HepG2 (cell line): ENCODE measurements around the gene SF3B6. TPM values are rescaled to one million over a fixed set of nuclear protein-coding genes. Genes with fewer than 3 reads are reported as not detected.
A peak's percentile ranks its signal among the peaks of the same experiment; 100 is the strongest.

Source experiments
- ATAC-seq: fragments of 200-7000 bp; cut with Tn5 transposase; 3 replicates; pipeline ENCODE4 v1.9.1; 2020; ENCODE audit warnings: mild to moderate bottlenecking, moderate library complexity
- BruUV-seq: library from RNA; stranded (reverse); fragments of 400-500 nt; replicated peaks from 2 replicates; lab custom pipeline; 2021; lab: Mats Ljungman, UMichigan
- CTCF ChIA-PET: fragments of 300-600 bp; formaldehyde crosslinking; extraction: SDS; loops from one replicate; lab custom pipeline; 2021; ENCODE audit warnings: low total read pairs, inconsistent platforms, low intra/inter-chr PET ratio; lab: Yijun Ruan, JAX
- POLR2A ChIA-PET: fragments of 350-600 bp; sonication (Branson Sonifier 250); formaldehyde crosslinking; loops from one replicate; lab custom pipeline; 2020; ENCODE audit warnings: antibody characterized with exemption, inconsistent platforms; lab: Yijun Ruan, JAX
- DNase-seq: peaks from one replicate; pipeline ENCODE4 v3.0.0-alpha.2; 2015; ENCODE audit warnings: low spot score
- FAIRE-seq: peaks from 3 replicates; lab custom pipeline; 2011; peaks lifted over from hg19 to GRCh38; lab: Jason Lieb, UNC
- H2AFZ ChIP-seq: one replicate; pipeline ENCODE4 v1.6.1; 2011; ENCODE audit warnings: low read length, inconsistent platforms
- H3K27ac ChIP-seq: fragments of 300-600 bp; 3 replicates; pipeline ENCODE4 v1.8.0; 2011; ENCODE audit warnings: mixed run types, mild to moderate bottlenecking, mixed read lengths, low read length, inconsistent platforms; ENCODE audit not compliant: insufficient read depth; ENCODE audit errors: extremely low read length
- H3K27me3 ChIP-seq, 2 experiments: fragments of 200-600 bp in 1 of 2; 2 replicates in 1 of 2; 3 replicates in 1 of 2; pipeline versions ENCODE4 v1.6.0 to v1.8.0; 2011; ENCODE audit warnings: low read length in 2 of 2, mild to moderate bottlenecking in 2 of 2, moderate library complexity in 2 of 2, inconsistent platforms in 1 of 2; ENCODE audit not compliant: insufficient read depth in 2 of 2, control insufficient read depth in 1 of 2
- H3K36me3 ChIP-seq, 2 experiments: fragments of 200-600 bp in 1 of 2; replicated peaks in 1 of 2; 2 replicates in 1 of 2; 3 replicates in 1 of 2; pipeline versions ENCODE4 v1.5.1 to v1.8.0; 2011; ENCODE audit warnings: low read length in 2 of 2, inconsistent platforms in 1 of 2; ENCODE audit not compliant: insufficient read depth in 2 of 2, control insufficient read depth in 1 of 2
- H3K4me1 ChIP-seq: 2 replicates; pipeline ENCODE4 v1.5.1; 2012; ENCODE audit warnings: low read length, inconsistent platforms; ENCODE audit not compliant: insufficient read depth
- H3K4me2 ChIP-seq: 2 replicates; pipeline ENCODE4 v1.6.0; 2011; ENCODE audit warnings: low read depth, low read length, inconsistent platforms
- H3K4me3 ChIP-seq, 3 experiments: fragments of 200-600 bp in 1 of 3; sonication (generic), shearing (Covaris generic) in 1 of 3; replicated peaks in 1 of 3; 2 replicates each; pipeline ENCODE4 v1.5.1; 2011 to 2016; ENCODE audit warnings: low read length in 3 of 3, inconsistent platforms in 2 of 3, low read depth in 2 of 3, mild to moderate bottlenecking in 2 of 3, control low read depth in 1 of 3, mixed read lengths in 1 of 3; ENCODE audit not compliant: insufficient read depth in 1 of 3
- H3K79me2 ChIP-seq: one replicate; pipeline ENCODE4 v1.6.1; 2011; ENCODE audit warnings: low read length, inconsistent platforms; ENCODE audit not compliant: insufficient read depth
- H3K9ac ChIP-seq: 2 replicates; pipeline ENCODE4 v1.6.0; 2011; ENCODE audit warnings: mild to moderate bottlenecking, low read depth, low read length, inconsistent platforms; ENCODE audit not compliant: insufficient read depth
- H3K9me3 ChIP-seq: 2 replicates; pipeline ENCODE4 v1.5.1; 2012; ENCODE audit warnings: mild to moderate bottlenecking, low read length
- H4K20me1 ChIP-seq: 2 replicates; pipeline ENCODE4 v1.6.0; 2011; ENCODE audit warnings: inconsistent platforms, mild to moderate bottlenecking, low read length, moderate library complexity; ENCODE audit not compliant: insufficient read depth
- HDAC1 ChIP-seq: sonication (generic); formaldehyde crosslinking; IDR thresholded peaks from 2 replicates; pipeline ENCODE4 v1.5.1; 2020; ENCODE audit warnings: mild to moderate bottlenecking, missing genetic modification reagents
- NBN ChIP-seq: fragments of 450-650 bp; conservative IDR thresholded peaks from 2 replicates; pipeline ENCODE4 v1.6.1; 2017
- PCBP2 ChIP-seq: fragments of 200-400 bp; formaldehyde crosslinking; optimal IDR thresholded peaks from 2 replicates; pipeline ENCODE3; 2018; ENCODE audit warnings: low read length, low read depth; ENCODE audit not compliant: poor library complexity, severe bottlenecking
- POLR2G ChIP-seq: fragments of 200-400 bp; formaldehyde crosslinking; IDR thresholded peaks from 2 replicates; pipeline ENCODE4 v1.6.1; 2018; ENCODE audit warnings: mild to moderate bottlenecking, low read depth, low read length, moderate library complexity
- SAP130 ChIP-seq: IDR thresholded peaks from 2 replicates; pipeline ENCODE4 v1.6.1; 2016; ENCODE audit warnings: low read depth
- SP1 ChIP-seq, 2 experiments: fragments of 450-650 bp in 1 of 2; sonication (generic) in 1 of 2; formaldehyde crosslinking in 1 of 2; IDR thresholded peaks; 2 replicates each; pipeline versions ENCODE4 v1.4.0 to v1.6.1; 2016 to 2020; ENCODE audit warnings: missing genetic modification reagents in 1 of 2
- SRY ChIP-seq: sonication (generic); formaldehyde crosslinking; IDR thresholded peaks from 2 replicates; pipeline ENCODE4 v1.8.0; 2022; ENCODE audit warnings: mild to moderate bottlenecking, missing genetic modification reagents
- TCF12 ChIP-seq, 2 experiments: fragments of 450-650 bp in 1 of 2; sonication (generic) in 1 of 2; formaldehyde crosslinking in 1 of 2; IDR thresholded peaks; 2 replicates each; pipeline versions ENCODE4 v1.6.1 to v1.8.0; 2017 to 2022; ENCODE audit warnings: antibody characterized with exemption in 1 of 2, mild to moderate bottlenecking in 1 of 2, missing genetic modification reagents in 1 of 2, moderate library complexity in 1 of 2
- ZFP36 ChIP-seq: fragments of 150-350 bp; IDR thresholded peaks from 2 replicates; pipeline ENCODE4 v1.6.1; 2018; ENCODE audit warnings: borderline replicate concordance, low read length, low read depth; ENCODE audit not compliant: partially characterized antibody
- ZKSCAN1 ChIP-seq: fragments of 150-350 bp; IDR thresholded peaks from 2 replicates; pipeline ENCODE4 v1.6.1; 2014; ENCODE audit warnings: low read length
- ZKSCAN8 ChIP-seq: IDR thresholded peaks from 2 replicates; pipeline ENCODE4 v1.6.1; 2016; ENCODE audit warnings: borderline replicate concordance, missing genetic modification reagents, missing compliant biosample characterization
- ZNF12 ChIP-seq: sonication (generic); formaldehyde crosslinking; IDR thresholded peaks from 2 replicates; pipeline ENCODE4 v1.5.0; 2020; ENCODE audit warnings: missing genetic modification reagents
- ZNF556 ChIP-seq: sonication (generic); formaldehyde crosslinking; IDR thresholded peaks from 2 replicates; pipeline ENCODE4 v1.4.0; 2020; ENCODE audit warnings: mild to moderate bottlenecking, missing genetic modification reagents, borderline replicate concordance
- ZNF570 ChIP-seq: sonication (generic); formaldehyde crosslinking; IDR thresholded peaks from 2 replicates; pipeline ENCODE4 v1.4.0; 2020; ENCODE audit warnings: mild to moderate bottlenecking, missing genetic modification reagents, borderline replicate concordance
- ZNF589 ChIP-seq: sonication (generic); formaldehyde crosslinking; conservative IDR thresholded peaks from 2 replicates; pipeline ENCODE4 v1.8.0; 2022; ENCODE audit warnings: mild to moderate bottlenecking, moderate library complexity, missing genetic modification reagents
- ZNF607 ChIP-seq: sonication (generic); formaldehyde crosslinking; IDR thresholded peaks from 2 replicates; pipeline ENCODE4 v1.5.1; 2020; ENCODE audit warnings: missing genetic modification reagents, mild to moderate bottlenecking, borderline replicate concordance
- ZNF629 ChIP-seq: sonication (generic); formaldehyde crosslinking; conservative IDR thresholded peaks from 2 replicates; pipeline ENCODE4 v1.5.0; 2020; ENCODE audit warnings: missing genetic modification reagents
- ZNF703 ChIP-seq: sonication (generic); formaldehyde crosslinking; IDR thresholded peaks from 2 replicates; pipeline ENCODE4 v1.5.1; 2020; ENCODE audit warnings: missing genetic modification reagents, mild to moderate bottlenecking, moderate library complexity, borderline replicate concordance
- ZNF766 ChIP-seq: sonication (generic); formaldehyde crosslinking; IDR thresholded peaks from 2 replicates; pipeline ENCODE4 v1.5.0; 2020; ENCODE audit warnings: missing genetic modification reagents, borderline replicate concordance
- WGBS: methylation state at CpG from one replicate; pipeline ENCODE4 v1.1.6; 2017; ENCODE audit warnings: low lambda C conversion rate; 5-methylcytosine and 5-hydroxymethylcytosine counted together
- in situ Hi-C: cut with HindIII; loops from 2 replicates; pipeline ENCODE4 v1.10.0; 2017; ENCODE audit warnings: low pct_unique_long_range_greater_than_20kb; ENCODE audit not compliant: extremely low pct_ligation_motif_present
- intact Hi-C: fragments of 100-400 bp; cut with micrococcal nuclease; formaldehyde crosslinking; loops from one replicate; pipeline ENCODE4 v1.10.0; 2022; ENCODE audit not compliant: unreplicated experiment
- polyA plus RNA-seq, 8 experiments: library from polyadenylated mRNA; depleted of rRNA in 3 of 8; stranded (reverse) in 7 of 8; unstranded in 1 of 8; fragments of >200 nt; fragmentation: Illumina TruSeq in 4 of 8; extraction: Trizol in 4 of 8; gene quantifications; 2 replicates each; pipeline versions ENCODE4 v1.2.1 to v1.2.3, GENCODE V29; 2011 to 2016; ENCODE audit warnings: low read depth in 4 of 8, missing spikeins in 1 of 8, mixed read lengths in 1 of 8; ENCODE audit not compliant: insufficient read depth in 1 of 8
- total RNA-seq, 5 experiments: library from RNA; depleted of rRNA; stranded (reverse); fragments of >200 nt; fragmentation: Illumina TruSeq; extraction: Trizol; gene quantifications; 2 replicates each; pipeline ENCODE4 v1.2.3, GENCODE V29; 2016; ENCODE audit warnings: low read depth in 1 of 5
- TF ChIP-seq, protein P1 (sequence below): sonication (generic); formaldehyde crosslinking; conservative IDR thresholded peaks from 2 replicates; pipeline ENCODE4 v1.8.0; 2022; ENCODE audit warnings: missing genetic modification reagents
- TF ChIP-seq, protein P2 (sequence below): IDR thresholded peaks from 2 replicates; pipeline ENCODE4 v1.6.1; 2016; ENCODE audit warnings: low read depth, control low read depth

Gene SF3B6
- total and polyA plus RNA-seq, 2 of the 13 experiments (the other 11 are each of a cell fraction or from before 2014, with no cell fraction given): 177 to 182 TPM

DNA sequence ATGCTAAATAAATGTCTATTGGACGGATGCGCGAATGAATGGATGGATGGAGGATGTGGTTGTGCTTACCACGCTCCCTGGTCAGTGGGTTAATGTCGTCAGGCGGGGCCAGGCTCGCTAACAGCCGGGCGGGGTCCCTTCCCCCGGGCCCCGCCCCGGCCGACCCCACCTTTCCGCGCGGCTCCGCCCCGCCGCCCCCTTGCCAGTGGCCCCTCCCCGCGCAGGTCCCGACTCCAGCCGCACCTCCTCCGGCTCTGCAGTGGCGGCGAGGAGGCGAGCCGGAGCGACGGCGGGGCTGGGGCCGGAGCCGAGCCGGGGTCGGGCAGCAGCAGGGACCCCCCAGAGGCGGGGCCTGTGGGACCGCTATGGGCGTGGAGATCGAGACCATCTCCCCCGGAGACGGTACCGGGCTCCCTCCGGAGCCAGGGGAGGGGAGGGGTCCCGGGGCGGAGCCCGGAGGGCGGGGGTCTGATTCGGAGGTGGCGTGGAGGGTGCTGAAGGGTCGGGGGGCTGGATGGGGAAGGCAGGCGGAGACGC is 26.6 kb downstream of the SF3B6 start, which contains the start of gene FKBP1B:
Gene FKBP1B, plus strand, starts transcription at position 257 of the 537 bp plus-strand sequence. Its CDS starts 109 bp downstream, at position 366.
- peaks cover 30% of the 10 kb centered on the region for H3K79me2 ChIP-seq
- peak within 1 kb of the TSS; percentile 45 for H3K27ac ChIP-seq
- peak within 1 kb of the TSS; percentile 82 for H3K4me2 ChIP-seq
- no TSS peak for BruUV-seq
- ChIA-PET CTCF (no interaction called here), POLR2A (interaction anchor here (0.7 to 5.4 kb wide), 11 partner anchors 12 to 122 kb away, joined by 3 to 76 read pairs (median 10); partner anchors contain the start of genes ATAD2B, SF3B6 and TP53I3)
- H2AFZ ChIP-seq: no peak within 1 kb of the TSS
- peaks cover 69% of the 10 kb centered on the region for H3K4me1 ChIP-seq
- no peaks in the 10 kb centered on the region for H3K9me3 ChIP-seq
- peak; percentile 60 for DNase-seq
- peak; percentile 41 for ATAC-seq
- peaks cover 0 to 2% of the 10 kb centered on the region in 2 experiments; a peak in 3 of 5 replicates for H3K36me3 ChIP-seq
- in situ Hi-C loops (no loop called here), intact Hi-C loops (no loop called here)
- H3K9ac ChIP-seq: peak within 1 kb of the TSS; percentile 77
- no peaks in the 10 kb centered on the region for H4K20me1 ChIP-seq
- 17% methylated on average over 4 of the region's 52 CpGs for WGBS
- no peak for FAIRE-seq
- H3K4me3 ChIP-seq: peak within 1 kb of the TSS; percentile 92 to 95 (median 94)
- no peaks in the 10 kb centered on the region; a peak in 2 of 5 replicates for H3K27me3 ChIP-seq
- TF ChIP-seq SP1 (IDR thresholded peaks at IDR 0.05) (no peak), SP1 (CRISPR knock-in tag; IDR thresholded peaks at IDR 0.05) (peak; percentile 68), ZKSCAN1 (no peak), HDAC1 (peak; percentile 56; the same call in 1 of the 2 replicates), ZNF703 (CRISPR knock-in tag) (no peak), NBN (no peak), ZNF570 (no peak), ZKSCAN8 (CRISPR knock-in tag) (no peak), PCBP2 (no peak), ZNF589 (CRISPR knock-in tag) (no peak), POLR2G (peak; percentile 86), SRY (no peak), ZNF12 (CRISPR knock-in tag) (0 out of 2 replicates have a peak, but pooled peaks have one; percentile 35), ZNF556 (CRISPR knock-in tag) (0 out of 2 replicates have a peak, but pooled peaks have one; percentile 34), ZNF766 (CRISPR knock-in tag) (no peak), ZNF607 (CRISPR knock-in tag) (0 out of 2 replicates have a peak, but pooled peaks have one; percentile 70), ZNF629 (CRISPR knock-in tag) (no peak), TCF12 (IDR thresholded peaks at IDR 0.05) (no peak), TCF12 (CRISPR knock-in tag; IDR thresholded peaks at IDR 0.05) (no peak), SAP130 (CRISPR knock-in tag) (peak; percentile 73), ZFP36 (no peak)
- TF ChIP-seq, protein P1, sequence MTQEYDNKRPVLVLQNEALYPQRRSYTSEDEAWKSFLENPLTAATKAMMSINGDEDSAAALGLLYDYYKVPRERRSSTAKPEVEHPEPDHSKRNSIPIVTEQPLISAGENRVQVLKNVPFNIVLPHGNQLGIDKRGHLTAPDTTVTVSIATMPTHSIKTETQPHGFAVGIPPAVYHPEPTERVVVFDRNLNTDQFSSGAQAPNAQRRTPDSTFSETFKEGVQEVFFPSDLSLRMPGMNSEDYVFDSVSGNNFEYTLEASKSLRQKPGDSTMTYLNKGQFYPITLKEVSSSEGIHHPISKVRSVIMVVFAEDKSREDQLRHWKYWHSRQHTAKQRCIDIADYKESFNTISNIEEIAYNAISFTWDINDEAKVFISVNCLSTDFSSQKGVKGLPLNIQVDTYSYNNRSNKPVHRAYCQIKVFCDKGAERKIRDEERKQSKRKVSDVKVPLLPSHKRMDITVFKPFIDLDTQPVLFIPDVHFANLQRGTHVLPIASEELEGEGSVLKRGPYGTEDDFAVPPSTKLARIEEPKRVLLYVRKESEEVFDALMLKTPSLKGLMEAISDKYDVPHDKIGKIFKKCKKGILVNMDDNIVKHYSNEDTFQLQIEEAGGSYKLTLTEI (CRISPR knock-in tag): no peak
- TF ChIP-seq, protein P2, sequence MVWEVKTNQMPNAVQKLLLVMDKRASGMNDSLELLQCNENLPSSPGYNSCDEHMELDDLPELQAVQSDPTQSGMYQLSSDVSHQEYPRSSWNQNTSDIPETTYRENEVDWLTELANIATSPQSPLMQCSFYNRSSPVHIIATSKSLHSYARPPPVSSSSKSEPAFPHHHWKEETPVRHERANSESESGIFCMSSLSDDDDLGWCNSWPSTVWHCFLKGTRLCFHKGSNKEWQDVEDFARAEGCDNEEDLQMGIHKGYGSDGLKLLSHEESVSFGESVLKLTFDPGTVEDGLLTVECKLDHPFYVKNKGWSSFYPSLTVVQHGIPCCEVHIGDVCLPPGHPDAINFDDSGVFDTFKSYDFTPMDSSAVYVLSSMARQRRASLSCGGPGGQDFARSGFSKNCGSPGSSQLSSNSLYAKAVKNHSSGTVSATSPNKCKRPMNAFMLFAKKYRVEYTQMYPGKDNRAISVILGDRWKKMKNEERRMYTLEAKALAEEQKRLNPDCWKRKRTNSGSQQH (CRISPR knock-in tag): 0 out of 2 replicates have a peak, but pooled peaks have one; percentile 56
